GM18520 (cell line): ENCODE measurements around the gene FAM162A.

Experiments used
- ATAC-seq: cut with Tn5 transposase; IDR thresholded peaks from one replicate; pipeline ENCODE4 v1.9.1; 2021; ENCODE audit not compliant: unreplicated experiment

The FAM162A gene

DNA sequence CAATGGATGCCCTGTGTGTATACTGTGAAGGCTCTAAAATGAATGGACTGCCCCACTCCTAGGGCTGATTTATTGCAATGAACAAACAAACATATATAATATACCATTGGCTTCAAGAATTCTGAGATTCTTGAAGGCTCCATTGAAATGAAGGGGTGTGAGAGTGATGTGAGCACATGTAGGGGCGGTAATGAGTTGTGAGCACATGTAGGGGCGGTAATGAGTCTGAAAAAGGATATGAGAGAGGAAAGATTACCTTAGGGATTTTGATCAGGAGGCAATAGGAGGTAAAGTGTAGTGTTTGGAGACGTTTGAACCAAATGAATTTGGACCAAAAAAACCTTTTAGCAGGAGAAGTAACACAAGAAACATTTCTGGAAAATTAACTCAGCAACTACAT, 3.7 kb downstream of the FAM162A start:
- no peak for ATAC-seq

DNA sequence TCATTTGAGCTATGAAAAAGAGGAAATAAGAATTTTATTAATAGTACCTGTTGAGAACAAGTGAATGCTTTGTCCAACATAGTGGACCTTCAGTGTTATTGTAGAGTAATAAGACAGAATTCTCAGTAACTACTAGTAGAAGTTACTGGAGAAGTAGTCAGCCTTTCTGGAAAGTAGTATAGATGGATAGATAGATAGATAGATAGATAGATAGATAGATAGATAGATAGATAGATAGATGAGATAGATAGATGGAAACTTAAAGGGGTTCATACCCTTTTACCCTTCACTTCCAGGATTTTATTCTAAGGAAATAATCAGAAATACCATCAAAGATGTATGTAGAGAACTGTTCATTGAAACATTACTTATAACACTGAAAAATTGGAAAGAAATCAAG, 5.2 kb downstream of the FAM162A start:
- no peak for ATAC-seq

DNA sequence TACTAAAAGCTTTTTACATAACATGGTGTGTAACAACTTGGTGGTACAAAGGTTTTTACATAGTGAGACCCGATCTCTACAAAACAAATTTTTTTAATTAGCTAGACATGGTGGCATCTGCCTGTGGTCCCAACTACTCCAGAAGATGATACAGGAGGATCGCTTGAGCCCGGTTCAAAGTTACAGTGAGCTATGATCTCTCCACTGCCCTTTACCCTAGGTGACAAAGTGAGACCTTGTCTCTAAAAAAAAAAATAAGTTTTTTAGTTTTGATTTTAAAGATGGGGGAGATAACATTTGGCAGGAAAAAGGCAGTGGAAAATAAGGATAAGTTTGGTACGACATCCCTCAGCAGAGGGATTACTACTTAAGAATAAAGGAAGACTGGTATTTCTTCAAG, 5.9 kb downstream of the FAM162A start:
- ATAC-seq: no peak

DNA sequence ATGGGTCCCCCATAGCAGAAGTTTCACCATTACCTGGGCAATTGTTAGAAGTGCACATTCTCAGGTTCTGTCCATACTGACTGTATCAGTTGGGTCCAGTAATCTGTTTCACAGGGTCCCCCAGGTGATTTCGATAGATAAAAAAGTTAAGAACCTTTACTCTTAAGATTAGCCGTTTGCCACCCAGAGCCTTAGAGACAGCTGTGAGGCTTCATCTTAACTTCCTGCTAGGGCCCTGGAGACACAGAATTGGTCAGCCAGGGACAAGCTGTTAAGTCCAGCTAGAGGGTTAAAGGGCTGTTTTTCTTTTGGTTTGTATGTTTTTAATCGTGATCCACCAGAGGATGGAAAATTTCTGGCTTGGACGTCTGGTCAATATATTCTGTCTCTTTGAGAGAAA, 6.7 kb downstream of the FAM162A start:
- ATAC-seq: no peak

DNA sequence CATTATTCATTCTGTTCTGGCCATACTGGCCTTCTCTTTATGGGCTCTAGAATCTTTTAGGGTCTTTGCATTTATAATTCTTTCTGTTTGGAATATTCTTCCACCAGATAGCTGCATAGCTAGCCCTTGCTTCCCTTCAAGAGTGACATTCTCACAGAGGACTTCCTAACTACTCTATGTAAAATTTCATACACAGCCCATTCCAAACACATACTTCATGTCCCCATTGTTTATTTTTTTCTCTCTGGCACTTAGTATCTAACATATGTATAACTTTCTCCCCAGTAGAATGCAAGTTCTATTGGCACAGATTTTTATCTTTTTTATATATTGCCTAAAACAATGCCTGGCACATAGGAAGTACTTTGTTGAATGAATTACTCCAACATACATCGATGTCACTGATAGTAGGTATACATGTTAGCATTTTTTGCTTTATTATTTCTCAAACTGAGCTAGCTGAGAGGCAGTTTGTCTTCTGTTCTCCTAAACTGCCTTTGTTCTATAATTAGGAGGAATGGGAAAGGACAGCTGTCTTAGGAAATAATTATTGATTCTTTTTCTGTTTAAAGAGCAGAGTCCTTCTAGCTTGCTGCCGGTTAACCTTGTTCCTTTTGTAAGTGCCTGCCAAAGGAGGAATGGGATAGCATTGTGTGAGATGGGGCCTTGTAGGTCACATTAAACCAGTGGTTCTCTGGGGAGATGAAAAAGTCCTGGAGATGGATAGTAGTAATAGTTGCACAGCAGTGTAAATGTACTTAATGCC, 7.9 kb downstream of the FAM162A start:
- ATAC-seq: no peak

DNA sequence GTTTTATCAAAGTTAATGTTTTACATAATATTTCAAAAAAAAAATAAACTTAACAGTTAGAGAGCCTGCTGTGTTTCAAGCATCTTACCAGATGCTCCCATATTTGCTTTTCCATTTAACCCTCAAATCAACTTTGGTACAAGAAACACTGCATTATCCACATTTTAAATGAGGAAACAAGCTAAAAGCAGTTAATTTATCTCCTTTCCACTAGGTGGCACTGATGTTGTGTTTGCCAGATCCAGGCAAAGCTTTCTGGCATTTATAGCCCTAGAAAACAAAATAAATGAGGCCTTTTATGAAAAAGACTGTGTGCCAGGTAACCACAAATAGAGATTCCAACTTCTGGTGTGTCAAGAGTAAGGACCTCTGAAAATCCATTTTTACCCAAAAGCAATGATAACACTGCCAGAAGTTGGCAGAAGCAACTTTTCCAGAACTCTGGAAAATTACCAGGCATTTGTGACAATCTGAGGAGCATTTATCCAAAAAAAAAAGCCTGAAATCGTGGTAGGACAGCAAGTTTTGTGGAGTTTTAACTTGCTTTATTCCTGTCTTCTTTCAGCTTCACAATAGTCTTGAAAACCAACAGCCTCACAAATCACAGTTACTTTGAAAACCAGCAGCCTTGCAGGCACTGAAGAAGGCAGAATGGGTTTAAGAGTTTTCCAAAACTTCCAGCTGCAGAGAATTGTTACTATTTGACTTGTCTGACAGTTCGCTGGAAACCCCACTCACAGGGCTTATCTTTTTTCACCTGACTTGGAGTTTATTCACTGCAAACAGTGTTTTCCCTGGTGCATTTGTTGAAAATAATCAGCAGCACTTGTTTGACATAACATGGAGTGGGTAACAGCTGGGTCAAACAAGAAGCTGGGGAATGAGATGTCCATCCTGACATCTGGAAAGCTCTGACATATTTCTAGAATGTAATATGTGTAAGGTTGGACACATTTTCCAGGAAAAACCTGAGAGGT, 9.2 kb downstream of the FAM162A start:
- no peak for ATAC-seq

DNA sequence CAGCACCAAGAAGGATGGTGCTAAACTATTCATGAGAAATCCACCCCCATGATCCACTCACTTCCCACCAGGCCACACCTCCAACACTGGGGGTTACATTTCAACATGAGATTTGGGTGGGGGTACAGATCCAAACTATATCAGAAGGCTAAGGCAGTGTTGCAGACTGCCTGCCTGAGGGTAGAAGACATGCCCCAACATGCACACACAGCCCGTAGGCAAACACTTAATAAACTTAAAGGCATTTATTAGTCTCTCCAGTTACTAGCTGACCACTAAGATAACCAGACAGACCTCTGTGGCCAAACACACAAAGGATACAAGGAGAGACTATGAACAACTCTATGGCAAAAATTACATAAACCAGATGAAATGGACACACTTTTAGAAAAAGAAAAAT, 10.2 kb downstream of the FAM162A start:
- ATAC-seq: no peak

DNA sequence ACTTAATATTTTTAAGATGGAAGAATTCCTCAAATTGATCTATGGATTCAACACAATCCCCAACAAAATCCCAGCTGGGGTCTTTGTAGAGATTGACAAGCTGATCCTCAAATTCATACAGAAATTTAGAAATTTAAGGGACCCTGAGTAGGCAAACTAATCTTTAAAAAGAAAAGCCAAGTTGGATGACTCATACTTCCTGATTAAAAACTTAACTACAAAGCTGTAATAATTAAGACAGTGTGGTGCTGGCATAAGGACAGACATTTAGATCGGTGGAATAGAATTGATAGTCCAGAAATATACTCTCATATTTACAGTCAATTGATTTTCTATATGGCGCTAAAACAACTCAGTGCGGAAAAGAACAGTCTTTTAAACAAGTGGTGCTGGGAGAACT, 11.6 kb downstream of the FAM162A start:
- ATAC-seq: no peak

DNA sequence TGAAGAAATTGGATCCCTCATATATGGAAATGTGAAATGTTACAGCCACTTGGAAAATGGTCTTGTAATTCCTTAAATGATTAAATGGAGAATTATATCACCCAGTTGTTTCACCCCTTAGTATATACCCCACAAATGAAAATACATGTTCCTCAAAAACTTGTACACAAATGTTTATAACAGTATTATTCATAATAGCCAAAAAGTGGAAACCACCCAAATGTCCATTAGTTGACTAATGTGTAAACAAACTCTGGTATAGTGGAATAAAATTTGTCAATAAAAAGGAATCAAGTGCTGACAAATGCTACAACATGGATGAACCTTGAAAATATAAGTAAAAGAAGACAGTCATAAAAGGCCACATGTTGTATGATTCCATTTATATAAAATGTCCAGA, 12.5 kb downstream of the FAM162A start:
- no peak for ATAC-seq

DNA sequence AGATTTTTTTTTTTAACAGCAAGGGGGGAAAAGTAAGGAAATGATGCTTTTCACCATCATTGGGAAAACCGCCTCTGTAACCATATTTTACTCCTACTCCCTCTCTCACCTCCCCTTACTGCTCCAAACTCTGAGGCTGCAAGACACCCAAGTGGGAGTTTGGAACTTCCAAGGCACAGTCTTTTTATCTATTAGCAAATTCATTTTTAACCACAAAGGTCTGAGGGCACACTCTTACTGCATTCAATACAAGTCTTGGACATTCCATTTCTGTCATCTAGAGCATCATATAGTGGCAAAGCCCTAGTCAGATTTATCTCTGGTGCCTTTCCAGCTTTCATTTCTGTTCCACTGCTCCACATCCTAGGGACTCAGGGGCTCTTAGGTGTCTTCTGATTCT, 13.2 kb downstream of the FAM162A start:
- ATAC-seq: no peak

DNA sequence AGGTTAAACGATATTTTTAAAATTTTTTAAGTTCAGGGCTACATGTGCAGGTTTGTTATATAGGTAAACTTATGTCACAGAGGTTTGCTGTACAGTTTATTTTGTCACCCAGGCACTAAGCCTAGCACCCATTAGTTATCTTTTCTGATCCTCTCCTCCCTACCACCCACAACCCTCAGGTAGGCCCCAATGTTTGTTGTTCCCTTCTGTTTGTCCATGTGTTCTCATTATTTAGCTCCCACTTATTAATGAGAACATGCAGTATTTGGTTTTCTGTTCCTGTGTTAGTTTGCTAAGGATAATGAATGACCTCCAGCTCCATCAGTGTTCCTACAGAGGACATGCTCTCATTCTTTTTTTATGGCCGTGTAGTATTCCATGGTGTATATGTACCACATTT, 14.9 kb downstream of the FAM162A start:
- no peak for ATAC-seq

DNA sequence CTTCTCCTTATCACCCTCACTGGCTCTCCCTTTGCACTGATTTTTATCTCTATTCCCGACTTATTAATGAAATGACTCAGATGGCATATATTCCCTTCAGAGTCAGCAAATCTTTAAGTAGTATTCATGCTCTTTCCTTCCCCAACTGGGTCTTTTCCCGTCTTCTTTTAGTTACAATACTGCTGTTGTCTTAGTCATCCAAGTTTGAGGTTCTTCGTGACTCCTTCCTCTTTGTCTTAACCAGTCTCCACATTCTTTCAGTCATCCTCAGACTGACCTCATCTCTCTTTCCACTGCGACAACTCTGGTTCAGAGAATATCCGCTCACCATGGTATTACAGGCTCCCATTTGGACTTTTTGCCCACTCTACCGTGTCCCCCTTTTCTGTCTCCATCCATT, 19.5 kb downstream of the FAM162A start:
- ATAC-seq: no peak

DNA sequence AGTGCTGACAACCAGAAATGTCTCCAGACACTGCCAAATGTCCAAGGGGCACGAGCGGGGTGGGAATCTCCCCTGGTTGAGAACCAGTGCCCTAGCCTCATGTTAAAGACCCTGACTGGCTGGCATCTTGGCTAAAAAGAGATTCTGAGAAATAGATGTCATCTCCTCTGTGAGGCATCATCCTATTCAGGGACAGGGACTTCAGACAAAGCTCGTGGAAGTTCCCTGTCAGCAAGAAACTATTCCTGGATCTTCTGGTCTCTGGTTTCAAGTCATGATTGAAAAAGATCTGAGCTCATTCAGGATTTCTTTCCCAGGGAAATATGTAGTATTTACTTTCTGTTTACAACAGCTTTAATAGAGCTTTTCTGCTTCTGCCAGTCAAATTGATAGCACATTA, 21.0 kb downstream of the FAM162A start:
- ATAC-seq: no peak

DNA sequence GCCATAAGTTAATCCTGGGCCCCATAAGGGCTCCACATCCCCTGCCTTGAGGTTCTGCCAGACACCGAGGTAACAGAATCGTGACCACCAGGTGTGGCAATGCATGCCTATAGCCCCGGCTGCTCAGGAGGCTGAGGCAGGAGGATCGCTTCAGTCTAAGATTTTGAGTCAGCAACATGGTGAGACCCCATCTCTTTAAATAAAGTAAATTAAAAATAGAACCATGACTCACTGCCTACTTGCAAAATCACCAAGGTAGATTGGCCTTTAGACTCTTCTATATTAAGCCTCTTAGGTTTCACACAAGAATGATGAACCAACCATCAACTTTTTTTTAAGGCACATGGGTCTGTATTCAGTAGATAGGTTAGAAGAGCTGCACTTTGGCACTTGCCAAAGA, 22.2 kb downstream of the FAM162A start:
- ATAC-seq: peak; percentile 32

DNA sequence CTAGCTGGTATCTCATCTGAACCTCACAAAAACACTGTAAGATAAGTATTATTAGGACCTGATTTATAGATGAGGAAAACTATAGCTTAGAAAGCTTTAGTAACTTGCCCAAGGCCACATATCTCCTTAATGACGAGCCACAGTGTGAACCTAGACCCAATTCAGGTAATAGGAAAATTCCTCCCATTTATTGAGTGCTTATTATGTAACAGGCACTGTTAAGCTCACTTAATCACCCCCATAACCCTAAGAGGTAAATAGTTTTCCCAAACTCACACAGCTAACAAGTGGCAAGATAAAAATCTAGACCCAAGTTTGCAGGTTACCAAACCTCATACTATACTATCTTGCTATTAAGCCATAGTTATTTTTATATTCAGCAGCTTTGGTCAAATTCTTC, 24.0 kb downstream of the FAM162A start:
- no peak for ATAC-seq

DNA sequence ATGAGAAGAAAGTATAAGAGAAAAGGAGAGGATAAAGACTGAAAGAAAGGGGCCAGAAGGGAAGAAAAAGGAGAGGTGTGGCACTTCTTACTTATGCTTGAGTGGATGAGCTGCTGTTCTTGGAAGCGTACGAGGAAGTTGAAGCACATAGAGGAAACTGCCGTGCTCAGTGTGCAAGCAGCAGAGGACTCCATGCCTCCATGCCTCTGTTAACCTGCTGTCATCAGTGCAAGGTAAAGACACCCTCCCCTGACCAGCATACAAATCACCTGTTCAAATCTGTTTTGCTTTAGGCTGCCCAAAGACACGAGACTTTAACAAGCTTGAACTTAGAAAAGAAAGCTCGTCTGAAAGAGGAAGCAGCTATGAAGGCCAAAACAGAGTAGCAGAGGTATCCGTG, 25.5 kb downstream of the FAM162A start:
- no peak for ATAC-seq

DNA sequence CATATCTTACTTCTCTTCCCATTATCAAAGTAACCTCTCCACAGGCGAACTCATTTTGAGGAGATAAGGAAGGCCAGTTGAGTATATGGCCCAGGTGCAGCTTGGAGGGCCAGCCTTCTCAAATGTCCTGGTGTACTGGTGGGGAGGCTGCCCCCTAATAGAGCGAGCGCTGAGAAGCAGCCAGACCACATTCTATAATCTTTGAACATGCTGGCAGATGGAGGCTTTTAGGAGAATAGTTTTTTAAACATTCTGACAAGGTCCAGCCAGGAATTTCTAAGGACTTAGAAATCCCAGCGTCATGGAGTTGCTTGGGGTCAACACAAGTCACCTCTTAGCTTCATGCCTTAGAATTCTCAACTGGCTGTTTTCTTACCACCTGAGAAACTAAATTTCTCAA, 26.1 kb downstream of the FAM162A start:
- ATAC-seq: no peak

DNA sequence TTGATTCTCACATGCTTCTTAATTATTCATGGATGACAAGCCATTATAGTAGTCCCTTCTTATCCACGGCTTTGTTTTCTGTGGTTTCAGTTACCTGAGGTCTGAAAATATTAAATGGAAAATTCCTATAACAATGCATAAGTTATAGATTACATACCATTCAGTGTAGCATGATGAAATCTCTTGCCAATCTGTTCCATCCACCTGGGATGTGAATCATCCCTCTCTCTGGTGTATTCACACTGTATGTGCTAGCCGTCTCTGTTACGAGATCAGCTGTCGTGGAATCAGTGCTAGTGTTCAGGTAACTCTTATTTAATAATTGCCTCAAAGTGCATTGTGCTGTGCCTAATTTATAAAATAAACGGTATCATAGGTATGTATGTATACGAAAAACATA, 26.7 kb downstream of the FAM162A start:
- no peak for ATAC-seq

DNA sequence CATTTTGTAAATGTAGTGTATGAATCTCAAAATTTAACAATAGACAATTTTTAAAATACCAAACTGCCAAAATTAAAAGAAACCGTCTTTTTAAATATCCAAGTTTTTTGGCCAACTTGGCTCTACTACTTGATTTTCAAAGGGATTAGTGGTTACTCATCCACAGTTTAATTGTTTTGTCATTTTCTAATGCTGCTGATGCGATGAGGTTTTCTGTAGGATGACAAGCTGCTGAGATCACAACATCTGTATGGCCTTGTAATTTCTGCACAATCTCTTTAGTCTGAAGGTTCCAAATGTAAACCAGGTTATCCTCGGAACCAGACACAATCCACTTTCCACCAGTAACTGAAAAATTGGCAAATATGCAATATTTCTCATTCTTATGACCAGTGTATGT, 30.4 kb downstream of the FAM162A start:
- ATAC-seq: no peak

DNA sequence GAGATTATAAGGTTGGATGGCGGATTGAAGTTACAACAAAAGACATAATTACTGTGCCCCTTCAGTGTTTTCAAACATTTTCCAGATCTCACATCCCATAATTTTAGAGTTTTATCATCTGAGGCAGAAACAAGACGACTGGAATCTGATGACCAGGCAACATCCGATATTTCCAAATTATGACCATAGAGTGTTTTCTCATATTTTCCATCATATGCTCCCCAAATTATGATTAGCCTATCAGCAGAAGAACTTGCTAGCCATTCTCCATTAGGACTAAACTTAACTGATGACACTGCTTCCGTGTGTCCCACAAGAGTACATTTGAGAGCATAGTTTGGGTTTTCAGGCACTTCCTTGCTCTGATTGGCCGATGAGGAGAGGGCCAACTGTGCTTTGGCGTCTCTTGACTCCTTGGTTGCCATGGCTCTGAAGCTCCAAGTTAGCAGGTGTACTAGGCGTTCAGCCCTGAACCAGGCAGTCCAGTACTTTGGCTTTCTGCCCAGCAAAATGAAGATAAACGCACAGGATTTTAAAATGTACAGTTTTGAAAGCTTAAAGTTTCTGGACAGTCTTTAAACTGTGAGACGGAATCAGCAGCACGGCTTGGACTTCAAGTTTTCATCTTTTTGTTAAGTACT, 31.2 kb downstream of the FAM162A start:
- ATAC-seq: peak; percentile 20

DNA sequence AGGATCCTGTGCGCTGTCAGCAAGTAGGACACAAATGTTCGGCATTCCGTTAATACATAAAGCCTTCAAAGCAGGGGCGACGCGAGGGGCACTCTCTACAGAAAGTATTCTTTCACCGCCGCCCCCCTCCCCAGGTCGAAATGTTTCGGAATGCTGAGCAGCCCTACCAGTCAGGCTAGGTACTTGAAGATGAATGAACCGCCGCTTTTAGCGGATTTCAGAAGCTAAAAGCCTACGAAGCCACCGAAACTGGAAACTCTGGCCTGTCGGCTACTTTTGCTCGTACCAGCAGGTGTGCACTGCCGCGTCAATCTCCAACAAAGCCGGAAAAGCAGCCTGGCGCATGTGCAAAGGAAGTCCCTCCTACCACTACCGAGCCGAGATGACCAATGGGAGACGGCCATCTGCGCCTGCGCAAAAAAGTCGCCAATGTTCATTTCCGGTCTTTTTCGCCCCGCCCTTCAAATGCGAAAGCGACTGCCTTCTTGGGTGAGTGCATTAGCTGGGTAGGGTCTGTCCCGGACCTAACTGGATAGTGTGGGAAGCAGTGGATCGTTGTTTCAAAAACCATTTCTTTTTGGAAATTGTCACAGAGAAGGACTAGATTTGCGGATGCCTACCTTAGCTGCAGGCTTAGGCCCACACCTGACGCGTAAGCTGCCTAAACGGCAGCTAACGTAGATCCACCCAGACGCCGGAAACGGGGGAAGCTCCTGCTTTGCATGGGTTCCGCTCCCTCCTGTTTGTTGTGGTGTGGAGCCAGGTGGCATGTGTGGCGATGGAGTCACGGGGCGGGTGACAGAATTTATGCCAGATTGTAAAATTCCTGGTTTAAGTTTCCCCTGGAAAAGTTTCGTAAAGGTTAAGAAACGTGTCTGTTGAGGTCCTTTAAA, 32.0 kb downstream of the FAM162A start, which contains the start of gene WDR5B:
TSS of gene WDR5B (minus strand) at position 301 of the 893 bp plus-strand sequence. CDS start 534 bp downstream, outside the sequence.
- peak; percentile 79 for ATAC-seq
